ENCODE results near the gene GRID2. TPM values are rescaled to one million over a fixed set of nuclear protein-coding genes. Genes with fewer than 3 reads are reported as not detected.

Gene GRID2
- total and polyA plus RNA-seq, 8 donors = 0.39 TPM; not detected in 7

- Histone ChIP-seq H3K27ac (no peak overlapping the region), H3K4me3 (no peak overlapping the region), H3K27me3 (no peaks in the 10 kb centered on the region), H3K4me1 (no peaks in the 10 kb centered on the region), H3K36me3 (no peaks in the 10 kb centered on the region), H3K9me3 (no peaks in the 10 kb centered on the region)
- no peak for TF ChIP-seq CTCF (IDR thresholded peaks at IDR 0.05)
- ATAC-seq (no peak), FAIRE-seq (no peak), DNase-seq (no peak)
- 75 to 80% methylated on average over 7 of the region's 7 CpGs for WGBS, 2 donors
- intact Hi-C loops (cut with DNase I) = no loop called here
These were observed 151.6 kb downstream of the GRID2 start for GRCh38 chr4:92455329-92455839.

GRCh38 chr4:92455951-92456350 is 152.2 kb downstream of the GRID2 start:
- DNase-seq = no peak
- Histone ChIP-seq H3K9me3 (no peaks in the 10 kb centered on the region), H3K27ac (no peak overlapping the region), H3K36me3 (no peaks in the 10 kb centered on the region), H3K4me1 (no peaks in the 10 kb centered on the region), H3K4me3 (no peak overlapping the region), H3K27me3 (no peaks in the 10 kb centered on the region)
- ATAC-seq = no peak
- intact Hi-C loops (cut with DNase I) = no loop called here
- 44 to 51% methylated on average over 2 of the region's 2 CpGs for WGBS, 2 donors
- no peak for FAIRE-seq
- TF ChIP-seq CTCF (IDR thresholded peaks at IDR 0.05) = no peak

- WGBS, 2 donors = 56 to 64% methylated on average over 1 of the region's 1 CpG
- Histone ChIP-seq H3K4me3 (no peak overlapping the region), H3K27me3 (no peaks in the 10 kb centered on the region), H3K4me1 (no peaks in the 10 kb centered on the region), H3K27ac (no peak overlapping the region), H3K9me3 (no peaks in the 10 kb centered on the region), H3K36me3 (no peaks in the 10 kb centered on the region)
- TF ChIP-seq CTCF (IDR thresholded peaks at IDR 0.05) = no peak
- no peak for DNase-seq
- no peak for FAIRE-seq
- intact Hi-C loops (cut with DNase I) = no loop called here
- no peak for ATAC-seq
These were observed 158.0 kb downstream of the GRID2 start for GRCh38 chr4:92461732-92462131.

GRCh38 chr4:92477298-92477697 is 173.5 kb downstream of the GRID2 start:
- H3K27ac ChIP-seq = no peak overlapping the region
- TF ChIP-seq CTCF (IDR thresholded peaks at IDR 0.05) = no peak
- no peaks in the 10 kb centered on the region for H3K9me3 ChIP-seq
- intact Hi-C loops (cut with DNase I) = no loop called here
- DNase-seq = no peak
- no peaks in the 10 kb centered on the region for H3K27me3 ChIP-seq
- H3K4me3 ChIP-seq = no peak overlapping the region
- FAIRE-seq = no peak
- ATAC-seq = no peak
- 67 to 79% methylated on average over 1 of the region's 1 CpG for WGBS, 2 donors
- no peaks in the 10 kb centered on the region for H3K36me3 ChIP-seq
- no peaks in the 10 kb centered on the region for H3K4me1 ChIP-seq

- H3K36me3 ChIP-seq = no peaks in the 10 kb centered on the region
- ATAC-seq (no peak), DNase-seq (no peak), FAIRE-seq (no peak)
- no peak overlapping the region for H3K4me3 ChIP-seq
- H3K27me3 ChIP-seq = peaks cover 0 to 3% (median 0%) of the 10 kb centered on the region in 4 donors
- H3K4me1 ChIP-seq = no peaks in the 10 kb centered on the region
- TF ChIP-seq CTCF (IDR thresholded peaks at IDR 0.05) = no peak
- no peaks in the 10 kb centered on the region for H3K9me3 ChIP-seq
- no peak overlapping the region for H3K27ac ChIP-seq
- 21 to 27% methylated on average over 3 of the region's 3 CpGs for WGBS, 2 donors
- intact Hi-C loops (cut with DNase I) = no loop called here
These were observed 179.6 kb downstream of the GRID2 start for GRCh38 chr4:92483341-92483740.
